GM19240 (cell line): Measurements from ENCODE around the gene PLXNA1.

ENCODE experiments used
- DNase-seq: peaks from one replicate; pipeline ENCODE4 v3.0.0; 2011; ENCODE audit warnings: low spot score; ENCODE audit not compliant: insufficient read length

Gene PLXNA1

GRCh38 chr3:127001486-127002194 lies 18.7 kb downstream of the PLXNA1 start:
- DNase-seq: no peak

DNA sequence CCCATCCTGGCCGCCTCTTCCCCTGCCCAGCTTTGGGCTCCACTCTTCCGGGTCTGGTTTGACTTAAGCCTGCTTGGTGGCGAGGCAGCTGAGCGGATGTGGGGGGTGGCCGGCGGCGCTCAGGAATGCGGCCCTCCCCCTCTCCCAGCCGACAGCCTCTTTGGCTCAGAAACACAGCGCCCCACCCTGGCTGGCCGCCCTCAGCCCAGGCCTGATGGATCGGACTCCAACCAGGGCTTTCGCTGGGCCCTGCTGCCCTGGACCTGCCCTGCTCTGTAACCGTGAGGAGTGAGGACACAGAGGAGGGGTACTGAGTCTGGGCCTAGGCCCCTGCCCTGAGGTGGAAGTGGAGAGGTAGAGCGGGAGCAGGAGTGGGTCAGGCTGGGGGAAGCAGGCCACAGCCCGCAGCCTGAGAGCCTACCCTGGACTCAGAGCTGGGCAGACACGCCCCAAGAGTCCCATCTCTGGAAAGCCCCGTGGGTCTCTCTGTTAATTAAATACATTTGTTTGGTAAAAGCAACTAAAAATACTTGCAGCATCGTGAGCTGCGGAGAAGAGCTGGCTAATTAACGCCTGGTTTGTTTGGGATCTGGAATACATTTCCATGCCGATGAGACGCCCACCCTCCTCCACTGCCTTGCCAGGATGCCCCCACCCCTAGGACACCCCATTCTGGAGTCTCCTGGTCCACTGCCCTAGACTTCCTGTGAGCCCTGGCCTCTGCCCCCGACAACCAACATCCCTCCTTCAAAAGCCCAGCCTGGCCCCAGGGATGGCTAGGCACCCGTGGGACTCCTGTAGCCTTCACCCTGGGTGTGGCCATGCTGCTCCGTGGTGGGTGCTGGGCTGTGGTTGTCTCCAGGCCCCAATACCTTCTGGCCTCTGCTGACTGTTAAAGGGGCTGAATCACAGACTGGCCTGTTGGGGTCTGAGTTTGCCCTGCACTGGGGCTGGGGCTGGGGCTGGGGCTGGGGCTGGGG lies 19.6 kb downstream of the PLXNA1 start:
- no peak for DNase-seq

GRCh38 chr3:127003175-127003555 lies 20.2 kb downstream of the PLXNA1 start:
- DNase-seq: no peak

DNA sequence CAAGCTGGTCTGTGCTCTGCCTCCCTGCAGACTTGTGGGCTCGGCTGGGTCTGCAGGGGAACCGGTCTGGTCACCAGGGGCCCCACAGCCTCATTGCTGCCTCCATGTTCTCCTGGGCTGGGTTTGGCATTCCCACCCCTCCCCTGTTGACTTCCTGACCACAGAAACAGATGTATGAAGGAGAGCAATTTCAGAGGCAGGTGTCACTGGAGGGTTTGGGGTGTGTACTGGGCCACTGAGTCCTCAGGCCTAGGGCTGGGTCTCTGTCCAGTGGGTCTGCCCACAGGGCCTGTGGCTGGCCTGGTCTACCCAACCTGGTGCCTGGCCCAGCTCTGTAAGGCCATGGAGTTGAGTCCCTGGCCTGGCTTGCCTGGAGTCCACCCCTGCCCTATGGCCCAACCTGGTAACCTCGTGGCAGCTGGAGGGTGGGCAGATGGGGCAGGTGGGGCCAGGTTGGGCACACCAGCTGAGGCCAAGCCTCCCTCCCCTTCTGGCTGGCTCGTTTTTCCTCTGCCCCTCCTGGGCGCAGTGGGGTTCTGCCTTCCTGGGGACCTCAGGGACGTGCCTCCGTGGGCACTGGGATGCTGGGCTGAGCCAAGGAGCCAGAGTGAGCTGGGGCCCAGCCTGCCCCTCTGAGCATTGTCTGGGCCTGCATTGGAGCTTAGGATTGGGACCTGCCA lies 20.8 kb downstream of the PLXNA1 start:
- no peak for DNase-seq

DNA sequence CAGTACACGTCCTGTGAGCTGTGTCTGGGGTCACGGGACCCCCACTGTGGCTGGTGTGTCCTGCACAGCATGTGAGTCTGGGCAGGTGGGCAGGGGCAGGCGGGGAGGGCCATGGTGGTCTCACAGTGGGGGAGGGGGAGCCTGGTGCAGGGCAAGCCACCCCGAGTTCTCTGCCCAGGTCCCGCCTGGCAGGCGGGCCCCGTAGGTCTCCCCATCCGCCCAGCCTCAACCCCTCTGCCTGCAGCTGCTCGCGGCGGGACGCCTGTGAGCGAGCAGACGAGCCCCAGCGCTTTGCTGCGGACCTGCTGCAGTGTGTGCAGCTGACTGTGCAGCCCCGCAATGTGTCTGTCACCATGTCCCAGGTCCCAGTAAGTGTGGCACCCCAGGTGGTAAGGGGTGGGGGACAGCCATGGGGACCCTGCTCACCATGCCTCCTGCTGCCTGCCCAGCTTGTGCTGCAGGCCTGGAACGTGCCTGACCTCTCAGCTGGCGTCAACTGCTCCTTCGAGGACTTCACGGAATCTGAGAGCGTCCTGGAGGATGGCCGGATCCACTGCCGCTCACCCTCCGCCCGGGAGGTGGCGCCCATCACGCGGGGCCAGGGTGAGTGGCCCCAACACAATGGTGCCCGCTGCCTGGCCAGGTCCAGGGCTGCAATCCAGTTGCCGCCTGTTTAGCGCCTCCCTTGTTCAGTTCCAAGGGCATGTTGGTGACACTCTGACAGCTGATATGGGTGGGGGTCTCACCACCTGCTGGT lies 21.9 kb downstream of the PLXNA1 start:
- no peak for DNase-seq

GRCh38 chr3:127005864-127006500 lies 23.1 kb downstream of the PLXNA1 start:
- DNase-seq: no peak

DNA sequence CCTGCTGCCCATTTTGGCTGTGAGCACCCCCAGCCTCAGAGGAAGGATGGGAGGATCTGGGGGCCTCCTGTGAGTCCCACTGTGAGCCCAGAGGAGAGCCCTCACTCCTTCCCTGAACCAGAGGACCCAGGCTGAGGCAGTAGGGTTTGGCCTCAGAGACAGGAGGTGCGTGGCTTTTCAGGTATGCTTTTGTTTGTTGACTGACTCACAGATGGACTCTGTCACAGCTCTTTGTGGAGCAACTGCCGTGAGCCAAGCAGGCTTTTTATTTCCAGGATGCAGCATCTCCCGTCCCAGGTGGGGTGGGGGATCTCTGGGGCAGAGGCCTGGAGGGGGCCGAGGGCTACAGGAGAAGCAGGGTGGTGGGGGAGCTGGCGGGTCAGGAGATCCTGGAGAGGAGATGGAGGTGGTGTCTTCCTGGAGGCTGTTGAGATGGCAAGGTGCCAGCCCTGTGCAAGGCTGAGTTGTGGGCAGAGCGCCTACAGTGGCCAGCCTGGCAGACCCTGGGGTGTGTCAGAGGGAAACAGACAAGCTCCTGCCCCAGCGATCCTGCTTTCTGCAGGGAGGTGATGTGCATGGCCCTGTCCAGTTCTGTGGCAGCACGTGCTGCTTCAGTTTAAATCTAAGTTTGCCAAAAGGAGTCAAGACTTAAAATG lies 24.0 kb downstream of the PLXNA1 start:
- no peak for DNase-seq

DNA sequence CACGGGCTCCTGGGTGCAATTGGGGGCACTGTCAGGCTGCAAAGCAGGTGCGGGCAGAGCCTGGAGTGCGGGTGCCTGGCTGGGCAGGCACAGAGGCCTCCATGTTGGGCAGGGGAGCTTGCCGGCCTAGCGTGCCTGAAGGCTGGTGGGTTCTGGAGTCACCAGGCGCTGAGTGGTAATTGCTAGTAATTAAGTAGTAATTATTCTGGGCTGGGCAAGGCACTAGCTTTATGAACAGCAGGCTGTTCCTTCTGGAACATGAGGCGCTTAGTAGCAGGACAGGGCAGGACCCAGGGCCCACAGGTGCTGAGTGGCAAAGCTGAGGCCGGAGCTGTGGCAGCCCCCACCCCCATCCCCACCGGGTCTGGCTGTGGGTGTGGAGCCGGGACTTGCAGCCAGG lies 25.3 kb downstream of the PLXNA1 start:
- DNase-seq: no peak

GRCh38 chr3:127009531-127009930 lies 26.6 kb downstream of the PLXNA1 start:
- no peak for DNase-seq

- DNase-seq: no peak
These were observed 28.5 kb downstream of the PLXNA1 start for GRCh38 chr3:127011270-127011992.

DNA sequence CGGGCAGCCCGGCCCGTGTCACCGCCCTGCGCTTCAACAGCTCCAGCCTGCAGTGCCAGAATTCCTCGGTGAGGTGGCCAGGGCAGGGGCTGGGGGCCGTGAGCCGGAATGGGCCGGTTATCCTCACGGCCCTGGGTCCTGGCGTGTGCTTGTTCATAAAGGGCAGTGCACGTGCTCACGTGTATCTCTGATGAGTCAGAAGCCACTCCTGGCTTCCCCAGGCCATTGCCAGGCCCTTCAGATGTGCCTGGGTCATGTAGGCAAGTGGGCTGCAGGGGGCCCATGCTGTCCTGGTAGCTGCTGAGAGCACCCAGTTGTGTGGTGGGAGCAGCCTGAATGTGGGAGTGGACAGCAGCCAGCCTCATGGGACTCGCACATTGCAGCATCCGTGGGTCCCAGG lies 29.2 kb downstream of the PLXNA1 start:
- DNase-seq: no peak

DNA sequence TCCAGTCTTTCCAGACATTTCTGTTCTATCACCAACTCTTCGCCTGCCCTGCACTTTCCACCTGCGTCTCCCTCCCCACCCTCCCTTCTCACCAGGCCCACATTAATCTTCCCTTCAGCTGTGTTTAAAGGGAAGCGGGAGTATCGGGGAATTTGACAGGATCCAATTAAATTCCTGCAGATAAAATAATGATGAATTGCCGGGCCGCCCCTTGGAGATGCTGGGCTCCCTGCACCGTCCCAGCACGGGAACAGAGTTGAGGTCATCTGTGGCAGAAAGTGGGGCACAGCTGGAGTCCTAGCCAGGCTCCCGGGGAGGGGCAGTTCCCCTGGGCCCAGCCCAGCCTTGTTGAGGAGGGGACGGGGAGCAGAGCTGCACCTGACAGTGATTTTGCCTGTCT lies 30.3 kb downstream of the PLXNA1 start:
- DNase-seq: no peak

- no peak for DNase-seq
These were observed 31.0 kb downstream of the PLXNA1 start for GRCh38 chr3:127013758-127014535.

- no peak for DNase-seq
These were observed 31.8 kb downstream of the PLXNA1 start for GRCh38 chr3:127014536-127015281.

GRCh38 chr3:127015282-127016042 lies 32.5 kb downstream of the PLXNA1 start:
- peak; percentile 86 for DNase-seq

DNA sequence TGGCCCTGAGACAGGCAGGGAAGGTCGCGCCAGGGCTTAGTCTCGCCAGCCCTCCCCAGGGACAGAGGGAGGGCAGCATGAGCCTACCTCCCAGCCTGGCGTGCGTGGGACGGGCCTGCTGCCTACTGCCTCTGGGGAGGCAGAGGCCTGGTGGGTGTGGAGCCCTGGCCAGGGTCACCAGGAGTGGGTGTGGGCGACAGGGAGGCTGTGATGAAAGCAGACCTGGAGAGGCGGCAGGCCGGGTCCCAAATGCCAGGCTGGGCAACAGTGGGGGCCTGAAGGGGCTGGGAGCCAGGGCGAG lies 33.1 kb downstream of the PLXNA1 start:
- DNase-seq: no peak

- no peak for DNase-seq
These were observed 33.5 kb downstream of the PLXNA1 start for GRCh38 chr3:127016461-127016860.

DNA sequence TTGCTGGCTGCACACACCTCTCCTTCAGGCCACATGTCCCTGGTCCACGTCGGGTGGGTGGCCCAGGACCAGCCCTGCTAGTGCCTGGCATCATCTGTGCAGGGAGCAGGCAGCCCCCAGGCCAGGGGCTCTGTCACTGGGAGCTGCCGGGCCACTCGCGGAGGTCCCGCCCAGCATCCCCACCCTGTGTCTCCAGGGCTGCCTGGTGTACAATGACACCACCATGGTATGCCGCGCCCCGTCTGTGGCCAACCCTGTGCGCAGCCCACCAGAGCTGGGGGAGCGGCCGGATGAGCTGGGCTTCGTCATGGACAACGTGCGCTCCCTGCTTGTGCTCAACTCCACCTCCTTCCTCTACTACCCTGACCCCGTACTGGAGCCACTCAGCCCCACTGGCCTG lies 34.3 kb downstream of the PLXNA1 start:
- no peak for DNase-seq
